Hair follicular keratinocyte (primary cell): Measurements from ENCODE around the gene CCNT1. TPM values are rescaled to one million over a fixed set of nuclear protein-coding genes. Genes with fewer than 3 reads are reported as not detected.

Experiments used
- total RNA-seq: library from RNA; depleted of rRNA; stranded (reverse); fragments of >200 nt; gene quantifications from 2 replicates; pipeline ENCODE4 v1.2.3, GENCODE V29; 2015

Gene CCNT1
- 14.0 and 20.3 TPM in 2 replicates for total RNA-seq

DNA sequence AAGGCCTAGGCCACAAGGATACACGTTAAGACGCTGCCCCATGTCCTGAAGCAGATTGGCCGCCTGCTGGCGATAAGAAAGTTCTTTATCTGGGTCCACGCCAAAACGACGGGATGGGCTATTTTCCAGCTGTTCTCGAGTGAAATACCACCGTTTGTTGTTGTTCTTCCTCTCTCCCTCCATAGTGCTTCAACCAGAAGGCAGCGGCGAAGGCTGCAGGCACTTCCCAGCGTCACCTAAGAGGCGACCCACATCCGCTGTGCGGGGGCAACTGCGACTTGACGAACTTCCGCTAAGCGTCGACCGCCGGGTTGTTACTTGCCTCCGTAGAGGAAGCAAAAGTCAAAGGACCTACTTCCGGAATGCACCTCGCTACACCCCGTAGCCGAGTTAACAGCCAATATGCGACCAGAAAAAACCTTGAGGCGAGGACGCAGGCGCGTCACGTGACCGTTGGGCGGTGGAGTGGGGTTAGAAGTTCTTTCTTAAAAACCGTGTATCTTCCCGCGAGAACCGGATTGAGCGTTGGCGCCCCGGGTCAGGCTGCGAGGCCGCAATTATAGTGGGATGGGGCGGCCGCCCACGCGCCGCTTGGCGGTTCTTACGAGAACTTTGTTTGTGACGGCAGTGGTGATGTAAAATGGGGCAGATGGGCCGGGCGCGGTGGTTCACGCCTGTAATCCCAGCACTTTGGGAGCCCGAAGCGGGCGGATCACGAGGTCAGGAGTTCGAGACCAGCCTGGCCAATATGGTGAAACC, at the start of gene CCNT1:
CCNT1 (minus strand) TSS at position 215 of the 759 bp plus-strand sequence; CDS start at position 183, 32 bp downstream.

DNA sequence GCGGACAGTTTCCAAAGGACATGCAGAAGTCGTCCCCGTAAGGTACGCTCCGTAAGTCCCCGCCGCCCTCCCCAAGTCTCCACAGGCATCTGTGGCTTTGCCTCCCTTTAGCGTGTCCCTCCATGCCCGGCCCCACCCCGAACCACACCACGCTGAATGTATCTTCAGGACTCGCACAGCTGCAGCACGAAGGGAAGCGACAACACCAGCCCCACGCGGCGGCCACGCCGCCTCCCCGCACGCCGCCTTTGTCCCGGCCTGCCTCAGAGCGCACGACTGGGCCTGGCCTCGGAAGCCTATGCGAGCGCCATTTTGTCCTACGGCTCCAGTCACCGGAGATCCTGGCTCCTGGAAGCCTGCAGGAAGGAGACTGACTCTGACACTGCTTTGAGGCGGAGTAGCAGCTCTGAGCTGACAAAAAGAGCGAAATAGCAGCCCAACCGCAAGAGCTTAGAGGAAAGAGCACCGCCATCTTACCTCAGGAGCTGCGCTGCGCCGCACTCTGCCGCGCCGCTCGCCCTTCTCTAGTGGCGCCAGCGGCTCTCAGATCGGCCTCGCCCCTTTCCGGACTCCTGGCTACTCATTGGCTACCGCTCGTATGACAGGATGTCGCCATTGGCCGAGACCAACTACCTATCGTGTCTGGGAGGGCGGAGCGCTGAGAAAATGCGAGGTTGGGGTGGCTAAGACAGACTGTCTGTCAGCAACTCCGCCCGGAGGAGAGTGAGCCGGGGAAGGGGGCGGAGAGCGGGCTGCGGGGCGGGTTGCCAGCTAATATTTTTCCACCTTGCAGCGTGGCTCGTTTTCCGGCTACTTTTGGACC, 34.6 kb downstream of the CCNT1 start, which contains the start of gene KANSL2:
KANSL2 (minus strand) TSS at position 529 of the 823 bp plus-strand sequence. CDS start 606 bp downstream, outside the sequence.

Other genes with a start within 250 kb of the CCNT1 start
- gene ANP32D, start 244.1 kb downstream of the CCNT1 start, total RNA-seq = not detected in 2 replicates
- 2.5 and 3.7 TPM in 2 replicates for gene C12orf54, start 234.2 kb downstream of the CCNT1 start, total RNA-seq
- gene OR8S1, start 191.1 kb downstream of the CCNT1 start, total RNA-seq = not detected in 2 replicates
- gene LALBA, start 146.7 kb downstream of the CCNT1 start, total RNA-seq = not detected in 2 replicates
- gene KANSL2, start 34.5 kb downstream of the CCNT1 start, total RNA-seq = 52.6 and 71.8 TPM in 2 replicates
- 5.7 and 11.2 TPM in 2 replicates for gene ADCY6, start 72.4 kb upstream of the CCNT1 start, total RNA-seq
- gene CACNB3, start 101.8 kb upstream of the CCNT1 start, total RNA-seq = 10.6 and 10.9 TPM in 2 replicates
- 41.8 and 56.9 TPM in 2 replicates for gene DDX23, start 135.5 kb upstream of the CCNT1 start, total RNA-seq
- 0.16 TPM in 1 of 2 replicates, not detected in the other for gene RND1, start 149.2 kb upstream of the CCNT1 start, total RNA-seq
- gene FKBP11, start 208.8 kb upstream of the CCNT1 start, total RNA-seq = 47.0 and 51.9 TPM in 2 replicates
- 83.3 and 95.3 TPM in 2 replicates for gene ARF3, start 240.8 kb upstream of the CCNT1 start, total RNA-seq